ENCODE data around the gene SPATA32.
"Not testable (repeated sequence)": the region's sequence is repeated elsewhere in the genome, so short reads cannot be mapped to it uniquely, and the experiment has no call there.

Gene SPATA32

GRCh38 chr17:45264430-45264829, 2.5 kb upstream of the SPATA32 start:
- Histone ChIP-seq H3K9me3 (ENCODE audit: control insufficient read depth, insufficient read depth, low read length) (no peaks in the 10 kb centered on the region), H3K9ac (ENCODE audit: low read depth, low read length) (no peak overlapping the region), H3K27me3 (ENCODE audit: control insufficient read depth, insufficient read depth, low read length) (peaks cover 12% of the 10 kb centered on the region), H3K4me3 (ENCODE audit: low read depth, low read length) (no peak overlapping the region), H3K36me3 (ENCODE audit: control insufficient read depth, insufficient read depth, low read length) (peaks cover 7% of the 10 kb centered on the region), H3K4me1 (ENCODE audit: control insufficient read depth, insufficient read depth, low read length) (peaks cover 2% of the 10 kb centered on the region)

- no peaks in the 10 kb centered on the region for H3K9me3 ChIP-seq (ENCODE audit: control insufficient read depth, insufficient read depth, low read length)
- peaks cover 5% of the 10 kb centered on the region for H3K36me3 ChIP-seq (ENCODE audit: control insufficient read depth, insufficient read depth, low read length)
- no peak overlapping the region for H3K4me3 ChIP-seq (ENCODE audit: low read depth, low read length)
- H3K27me3 ChIP-seq (ENCODE audit: control insufficient read depth, insufficient read depth, low read length) = peaks cover 12% of the 10 kb centered on the region
- H3K9ac ChIP-seq (ENCODE audit: low read depth, low read length) = no peak overlapping the region
- peaks cover 2% of the 10 kb centered on the region for H3K4me1 ChIP-seq (ENCODE audit: control insufficient read depth, insufficient read depth, low read length)
These were observed 1.6 kb upstream of the SPATA32 start for GRCh38 chr17:45263477-45263860.

GRCh38 chr17:45262516-45263476, 902 bp upstream of the SPATA32 start:
- peaks cover 2% of the 10 kb centered on the region for H3K4me1 ChIP-seq (ENCODE audit: control insufficient read depth, insufficient read depth, low read length)
- H3K36me3 ChIP-seq (ENCODE audit: control insufficient read depth, insufficient read depth, low read length) = peaks cover 3% of the 10 kb centered on the region
- H3K9me3 ChIP-seq (ENCODE audit: control insufficient read depth, insufficient read depth, low read length) = no peaks in the 10 kb centered on the region
- H3K4me3 ChIP-seq (ENCODE audit: low read depth, low read length) = peak overlapping the region; percentile 58
- peak overlapping the region; percentile 26 for H3K9ac ChIP-seq (ENCODE audit: low read depth, low read length)
- peaks cover 12% of the 10 kb centered on the region for H3K27me3 ChIP-seq (ENCODE audit: control insufficient read depth, insufficient read depth, low read length)

GRCh38 chr17:45260204-45260783, 1.6 kb downstream of the SPATA32 start:
- no peak overlapping the region for H3K9ac ChIP-seq (ENCODE audit: low read depth, low read length)
- H3K4me1 ChIP-seq (ENCODE audit: control insufficient read depth, insufficient read depth, low read length) = peaks cover 11% of the 10 kb centered on the region

GRCh38 chr17:45258981-45259380, 2.9 kb downstream of the SPATA32 start:
- Histone ChIP-seq H3K36me3 (ENCODE audit: control insufficient read depth, insufficient read depth, low read length) (no peaks in the 10 kb centered on the region), H3K4me1 (ENCODE audit: control insufficient read depth, insufficient read depth, low read length) (peaks cover 11% of the 10 kb centered on the region), H3K4me3 (ENCODE audit: low read depth, low read length) (no peak overlapping the region), H3K9ac (ENCODE audit: low read depth, low read length) (no peak overlapping the region), H3K9me3 (ENCODE audit: control insufficient read depth, insufficient read depth, low read length) (no peaks in the 10 kb centered on the region), H3K27me3 (ENCODE audit: control insufficient read depth, insufficient read depth, low read length) (peaks cover 12% of the 10 kb centered on the region)

More at GRCh38 chr17:45260204-45260783, 1.6 kb downstream of the SPATA32 start:
- peaks cover 3% of the 10 kb centered on the region for H3K36me3 ChIP-seq (ENCODE audit: control insufficient read depth, insufficient read depth, low read length)
- no peaks in the 10 kb centered on the region for H3K9me3 ChIP-seq (ENCODE audit: control insufficient read depth, insufficient read depth, low read length)
- H3K4me3 ChIP-seq (ENCODE audit: low read depth, low read length) = no peak overlapping the region
- peaks cover 12% of the 10 kb centered on the region for H3K27me3 ChIP-seq (ENCODE audit: control insufficient read depth, insufficient read depth, low read length)

- peaks cover 11% of the 10 kb centered on the region for H3K4me1 ChIP-seq (ENCODE audit: control insufficient read depth, insufficient read depth, low read length)
- H3K36me3 ChIP-seq (ENCODE audit: control insufficient read depth, insufficient read depth, low read length) = no peaks in the 10 kb centered on the region
- H3K9ac ChIP-seq (ENCODE audit: low read depth, low read length) = no peak overlapping the region
- H3K4me3 ChIP-seq (ENCODE audit: low read depth, low read length) = no peak overlapping the region
- H3K9me3 ChIP-seq (ENCODE audit: control insufficient read depth, insufficient read depth, low read length) = no peaks in the 10 kb centered on the region
- peaks cover 12% of the 10 kb centered on the region for H3K27me3 ChIP-seq (ENCODE audit: control insufficient read depth, insufficient read depth, low read length)
These were observed 4.8 kb downstream of the SPATA32 start for GRCh38 chr17:45257115-45257514.

- Histone ChIP-seq H3K9me3 (ENCODE audit: control insufficient read depth, insufficient read depth, low read length) (no peaks in the 10 kb centered on the region), H3K4me1 (ENCODE audit: control insufficient read depth, insufficient read depth, low read length) (peaks cover 9% of the 10 kb centered on the region), H3K36me3 (ENCODE audit: control insufficient read depth, insufficient read depth, low read length) (no peaks in the 10 kb centered on the region), H3K27me3 (ENCODE audit: control insufficient read depth, insufficient read depth, low read length) (peaks cover 10% of the 10 kb centered on the region), H3K9ac (ENCODE audit: low read depth, low read length) (no peak overlapping the region), H3K4me3 (ENCODE audit: low read depth, low read length) (no peak overlapping the region)
These were observed 5.6 kb downstream of the SPATA32 start for GRCh38 chr17:45256114-45256966.

GRCh38 chr17:45255358-45255757, 6.5 kb downstream of the SPATA32 start:
- H3K9me3 ChIP-seq (ENCODE audit: control insufficient read depth, insufficient read depth, low read length) = no peaks in the 10 kb centered on the region
- H3K4me3 ChIP-seq (ENCODE audit: low read depth, low read length) = no peak overlapping the region
- H3K9ac ChIP-seq (ENCODE audit: low read depth, low read length) = no peak overlapping the region
- peaks cover 5% of the 10 kb centered on the region for H3K36me3 ChIP-seq (ENCODE audit: control insufficient read depth, insufficient read depth, low read length)
- peaks cover 2% of the 10 kb centered on the region for H3K27me3 ChIP-seq (ENCODE audit: control insufficient read depth, insufficient read depth, low read length)
- peaks cover 9% of the 10 kb centered on the region for H3K4me1 ChIP-seq (ENCODE audit: control insufficient read depth, insufficient read depth, low read length)

GRCh38 chr17:45253879-45254278, 8.0 kb downstream of the SPATA32 start:
- peaks cover 8% of the 10 kb centered on the region for H3K36me3 ChIP-seq (ENCODE audit: control insufficient read depth, insufficient read depth, low read length)

GRCh38 chr17:45253237-45253636, 8.7 kb downstream of the SPATA32 start:
- not testable (repeated sequence) for H3K4me3 ChIP-seq (ENCODE audit: low read depth, low read length); H3K9ac ChIP-seq (ENCODE audit: low read depth, low read length); H3K36me3 ChIP-seq (ENCODE audit: control insufficient read depth, insufficient read depth, low read length); H3K27me3 ChIP-seq (ENCODE audit: control insufficient read depth, insufficient read depth, low read length); H3K9me3 ChIP-seq (ENCODE audit: control insufficient read depth, insufficient read depth, low read length)
- H3K4me1 ChIP-seq (ENCODE audit: control insufficient read depth, insufficient read depth, low read length) = peaks cover 12% of the 10 kb centered on the region

More at GRCh38 chr17:45253879-45254278, 8.0 kb downstream of the SPATA32 start:
- Histone ChIP-seq H3K9ac (ENCODE audit: low read depth, low read length) (no peak overlapping the region), H3K4me1 (ENCODE audit: control insufficient read depth, insufficient read depth, low read length) (peaks cover 9% of the 10 kb centered on the region), H3K27me3 (ENCODE audit: control insufficient read depth, insufficient read depth, low read length) (no peaks in the 10 kb centered on the region), H3K4me3 (ENCODE audit: low read depth, low read length) (no peak overlapping the region), H3K9me3 (ENCODE audit: control insufficient read depth, insufficient read depth, low read length) (no peaks in the 10 kb centered on the region)

- H3K9me3 ChIP-seq (ENCODE audit: control insufficient read depth, insufficient read depth, low read length) = no peaks in the 10 kb centered on the region
- H3K36me3 ChIP-seq (ENCODE audit: control insufficient read depth, insufficient read depth, low read length) = peaks cover 8% of the 10 kb centered on the region
- no peak overlapping the region for H3K9ac ChIP-seq (ENCODE audit: low read depth, low read length)
- no peaks in the 10 kb centered on the region for H3K27me3 ChIP-seq (ENCODE audit: control insufficient read depth, insufficient read depth, low read length)
- H3K4me3 ChIP-seq (ENCODE audit: low read depth, low read length) = no peak overlapping the region
- H3K4me1 ChIP-seq (ENCODE audit: control insufficient read depth, insufficient read depth, low read length) = peaks cover 6% of the 10 kb centered on the region
These were observed 10.0 kb downstream of the SPATA32 start for GRCh38 chr17:45251931-45252330.
